Activated CD4-positive, alpha-beta T cell treated with anti-CD3 and anti-CD28 coated beads, Interleukin-2, amount 10 ng/mL, durations not matched to agents 7 days and 5 days (primary cell): ENCODE measurements around the gene UBAC1. TPM values are rescaled to one million over a fixed set of nuclear protein-coding genes. Genes with fewer than 3 reads are reported as not detected.
A peak's percentile ranks its signal among the peaks of the same experiment; 100 is the strongest.
"Not testable (repeated sequence)": the region's sequence is repeated elsewhere in the genome, so short reads cannot be mapped to it uniquely, and the experiment has no call there.

Experiments used
- CTCF ChIA-PET: fragments of 350-600 bp; sonication (Branson Sonifier 250); formaldehyde crosslinking; loops from one replicate; lab custom pipeline; 2021; ENCODE audit warnings: antibody characterized with exemption; lab: Charles Lee
- POLR2A ChIA-PET: fragments of 350-600 bp; sonication (Branson Sonifier 250); formaldehyde crosslinking; loops from one replicate; lab custom pipeline; 2021; ENCODE audit warnings: antibody characterized with exemption; lab: Charles Lee
- DNase-seq: peaks from one replicate; pipeline ENCODE4 v3.0.0-alpha.2; 2020
- H3K27ac Mint-ChIP-seq: one replicate; pipeline ENCODE4 v1.8.0; 2021; ENCODE audit warnings: mild to moderate bottlenecking, moderate library complexity, mixed read lengths
- H3K27me3 Mint-ChIP-seq: one replicate; pipeline ENCODE4 v1.8.0; 2021; ENCODE audit warnings: mixed read lengths
- H3K36me3 Mint-ChIP-seq: one replicate; pipeline ENCODE4 v1.8.0; 2021; ENCODE audit warnings: low read depth, mixed read lengths
- H3K4me1 Mint-ChIP-seq: one replicate; pipeline ENCODE4 v1.8.0; 2021; ENCODE audit warnings: mixed read lengths
- H3K4me3 Mint-ChIP-seq: one replicate; pipeline ENCODE4 v1.8.0; 2021; ENCODE audit warnings: mild to moderate bottlenecking, moderate library complexity, mixed read lengths
- H3K9me3 Mint-ChIP-seq: one replicate; pipeline ENCODE4 v1.8.0; 2021; ENCODE audit warnings: mixed read lengths
- total RNA-seq, 2 experiments: library from RNA; stranded (reverse); gene quantifications; one replicate each; pipeline ENCODE4 v1.2.3, GENCODE V29; 2021

UBAC1 gene
- total RNA-seq, 2 experiments from 2014 or later = 29.7 to 32.6 TPM

GRCh38 chr9:135921749-135922310, 39.3 kb downstream of the UBAC1 start:
- CTCF ChIA-PET = no interaction called here
- Mint-ChIP-seq H3K9me3 (peaks cover 15% of the 10 kb centered on the region), H3K36me3 (peaks cover 5% of the 10 kb centered on the region)

GRCh38 chr9:135920973-135921585, 40.1 kb downstream of the UBAC1 start:
- H3K4me1 Mint-ChIP-seq = peaks cover 10% of the 10 kb centered on the region
- H3K27ac Mint-ChIP-seq = no peak overlapping the region
- peaks cover 13% of the 10 kb centered on the region for H3K36me3 Mint-ChIP-seq
- DNase-seq = no peak
- peaks cover 21% of the 10 kb centered on the region for H3K9me3 Mint-ChIP-seq
- POLR2A ChIA-PET = no interaction called here
- CTCF ChIA-PET = no interaction called here
- no peaks in the 10 kb centered on the region for H3K27me3 Mint-ChIP-seq
- H3K4me3 Mint-ChIP-seq = no peak overlapping the region

More at GRCh38 chr9:135921749-135922310, 39.3 kb downstream of the UBAC1 start:
- POLR2A ChIA-PET = no interaction called here
- Mint-ChIP-seq H3K27me3 (no peaks in the 10 kb centered on the region), H3K4me3 (no peak overlapping the region), H3K4me1 (peaks cover 12% of the 10 kb centered on the region), H3K27ac (no peak overlapping the region)
- no peak for DNase-seq

- peaks cover 26% of the 10 kb centered on the region for H3K9me3 Mint-ChIP-seq
- H3K4me1 Mint-ChIP-seq = peaks cover 7% of the 10 kb centered on the region
- no peak overlapping the region for H3K4me3 Mint-ChIP-seq
- no peak for DNase-seq
- ChIA-PET CTCF (no interaction called here), POLR2A (no interaction called here)
- H3K36me3 Mint-ChIP-seq = peaks cover 20% of the 10 kb centered on the region
- H3K27ac Mint-ChIP-seq = no peak overlapping the region
- H3K27me3 Mint-ChIP-seq = no peaks in the 10 kb centered on the region
Observed at GRCh38 chr9:135920256-135920930, 40.8 kb downstream of the UBAC1 start.

GRCh38 chr9:135919318-135919890, 41.8 kb downstream of the UBAC1 start:
- Mint-ChIP-seq H3K9me3 (peaks cover 36% of the 10 kb centered on the region), H3K27ac (no peak overlapping the region), H3K27me3 (no peaks in the 10 kb centered on the region), H3K4me3 (no peak overlapping the region), H3K36me3 (peaks cover 29% of the 10 kb centered on the region), H3K4me1 (no peaks in the 10 kb centered on the region)
- ChIA-PET POLR2A (no interaction called here), CTCF (interaction anchor here (0.6 kb wide), 1 partner anchor 501 kb away, joined by 3 read pairs; no protein-coding TSS in a partner anchor)
- no peak for DNase-seq

GRCh38 chr9:135916227-135916626, 44.9 kb downstream of the UBAC1 start:
- DNase-seq, H3K4me1 Mint-ChIP-seq, POLR2A ChIA-PET, H3K27ac Mint-ChIP-seq, H3K4me3 Mint-ChIP-seq, H3K27me3 Mint-ChIP-seq: not testable (repeated sequence)
- Mint-ChIP-seq H3K9me3 (peaks cover 42% of the 10 kb centered on the region), H3K36me3 (peaks cover 48% of the 10 kb centered on the region)
- CTCF ChIA-PET = interaction anchor here (0.5 kb wide), 1 partner anchor 24 kb away, joined by 3 read pairs; no protein-coding TSS in a partner anchor

- Mint-ChIP-seq H3K27ac (no peak overlapping the region), H3K36me3 (peaks cover 61% of the 10 kb centered on the region), H3K4me3 (no peak overlapping the region), H3K9me3 (peaks cover 42% of the 10 kb centered on the region), H3K4me1 (peaks cover 10% of the 10 kb centered on the region), H3K27me3 (no peaks in the 10 kb centered on the region)
- ChIA-PET POLR2A (no interaction called here), CTCF (no interaction called here)
- DNase-seq = no peak
Observed at GRCh38 chr9:135914921-135915320, 46.3 kb downstream of the UBAC1 start.

- peaks cover 22% of the 10 kb centered on the region for H3K9me3 Mint-ChIP-seq
- H3K27ac Mint-ChIP-seq, DNase-seq, POLR2A ChIA-PET, CTCF ChIA-PET, H3K27me3 Mint-ChIP-seq, H3K4me3 Mint-ChIP-seq: not testable (repeated sequence)
- H3K36me3 Mint-ChIP-seq = peaks cover 63% of the 10 kb centered on the region
- H3K4me1 Mint-ChIP-seq = peaks cover 26% of the 10 kb centered on the region
Observed at GRCh38 chr9:135911233-135911632, 49.9 kb downstream of the UBAC1 start.

GRCh38 chr9:135910757-135911156, 50.4 kb downstream of the UBAC1 start:
- ChIA-PET POLR2A (no interaction called here), CTCF (interaction anchor here (0.6 kb wide), 1 partner anchor 81 kb away, joined by 3 read pairs; no protein-coding TSS in a partner anchor)
- Mint-ChIP-seq H3K27ac (no peak overlapping the region), H3K4me1 (peaks cover 31% of the 10 kb centered on the region), H3K36me3 (peaks cover 58% of the 10 kb centered on the region), H3K4me3 (no peak overlapping the region), H3K9me3 (peaks cover 18% of the 10 kb centered on the region), H3K27me3 (no peaks in the 10 kb centered on the region)
- DNase-seq = no peak

GRCh38 chr9:135910216-135910615, 51.0 kb downstream of the UBAC1 start:
- ChIA-PET POLR2A (no interaction called here), CTCF (interaction anchor here (0.6 kb wide), 1 partner anchor 82 kb away, joined by 3 read pairs; no protein-coding TSS in a partner anchor)
- H3K27me3 Mint-ChIP-seq = no peaks in the 10 kb centered on the region
- no peak overlapping the region for H3K4me3 Mint-ChIP-seq
- peaks cover 14% of the 10 kb centered on the region for H3K9me3 Mint-ChIP-seq
- H3K36me3 Mint-ChIP-seq = peaks cover 53% of the 10 kb centered on the region
- no peak overlapping the region for H3K27ac Mint-ChIP-seq
- peaks cover 37% of the 10 kb centered on the region for H3K4me1 Mint-ChIP-seq
- DNase-seq = no peak

- H3K36me3 Mint-ChIP-seq = peaks cover 47% of the 10 kb centered on the region
- no peaks in the 10 kb centered on the region for H3K27me3 Mint-ChIP-seq
- DNase-seq = no peak
- H3K27ac Mint-ChIP-seq = peak overlapping the region; percentile 86
- CTCF ChIA-PET = interaction anchor here (1.5 kb wide), 1 partner anchor 45 kb away, joined by 4 read pairs; no protein-coding TSS in a partner anchor
- POLR2A ChIA-PET = no interaction called here
- peaks cover 6% of the 10 kb centered on the region for H3K9me3 Mint-ChIP-seq
- H3K4me3 Mint-ChIP-seq = peak overlapping the region; percentile 68
- H3K4me1 Mint-ChIP-seq = peaks cover 41% of the 10 kb centered on the region
Observed at GRCh38 chr9:135909371-135909770, 51.8 kb downstream of the UBAC1 start.

GRCh38 chr9:135908754-135909204, 52.4 kb downstream of the UBAC1 start:
- Mint-ChIP-seq H3K27ac (peak overlapping the region; percentile 86), H3K9me3 (peaks cover 4% of the 10 kb centered on the region), H3K36me3 (peaks cover 44% of the 10 kb centered on the region), H3K27me3 (no peaks in the 10 kb centered on the region), H3K4me3 (peak overlapping the region; percentile 68), H3K4me1 (peaks cover 41% of the 10 kb centered on the region)
- CTCF ChIA-PET = interaction anchor here (1.5 kb wide), 1 partner anchor 45 kb away, joined by 4 read pairs; no protein-coding TSS in a partner anchor
- POLR2A ChIA-PET = no interaction called here
- DNase-seq = no peak

- peak overlapping the region; percentile 86 for H3K27ac Mint-ChIP-seq
- POLR2A ChIA-PET = no interaction called here
- CTCF ChIA-PET = interaction anchor here (1.5 kb wide), 1 partner anchor 44 kb away, joined by 4 read pairs; no protein-coding TSS in a partner anchor
- no peaks in the 10 kb centered on the region for H3K27me3 Mint-ChIP-seq
- peaks cover 38% of the 10 kb centered on the region for H3K36me3 Mint-ChIP-seq
- DNase-seq = no peak
- no peaks in the 10 kb centered on the region for H3K9me3 Mint-ChIP-seq
- H3K4me3 Mint-ChIP-seq = peak overlapping the region; percentile 68
- H3K4me1 Mint-ChIP-seq = peaks cover 44% of the 10 kb centered on the region
Observed at GRCh38 chr9:135908093-135908753, 53.0 kb downstream of the UBAC1 start.
